CD14-positive monocyte (primary cell): ENCODE data around the gene TGM2. TPM values are rescaled to one million over a fixed set of nuclear protein-coding genes. Genes with fewer than 3 reads are reported as not detected.

Source experiments
- DNase-seq, 3 donors: peaks; one replicate each; pipeline ENCODE4 v3.0.0-alpha.2; 2011 to 2022
- H2AFZ ChIP-seq: 2 replicates; pipeline ENCODE4 v1.6.0; 2012; ENCODE audit warnings: mild to moderate bottlenecking, low read depth, low read length, inconsistent platforms; ENCODE audit not compliant: insufficient read depth, poor library complexity, severe bottlenecking
- H3K27ac ChIP-seq, 2 donors: 1 replicate in 1 of 2; 2 replicates in 1 of 2; pipeline ENCODE4 v1.5.1; 2012 to 2013; ENCODE audit warnings: low read length in 2 of 2, control low read depth in 1 of 2, inconsistent platforms in 1 of 2, low read depth in 1 of 2, mild to moderate bottlenecking in 1 of 2
- H3K27me3 ChIP-seq, 2 donors: one replicate each; pipeline versions ENCODE4 v1.6.0 to v1.6.1; 2011 to 2013; ENCODE audit warnings: low read length in 2 of 2; ENCODE audit not compliant: control insufficient read depth in 2 of 2, insufficient read depth in 2 of 2
- H3K36me3 ChIP-seq, 2 donors: replicated peaks in 1 of 2; 1 replicate in 1 of 2; 2 replicates in 1 of 2; pipeline versions ENCODE4 v1.5.1 to v1.6.1; 2012 to 2013; ENCODE audit warnings: low read length in 2 of 2, control low read depth in 1 of 2, inconsistent platforms in 1 of 2, mild to moderate bottlenecking in 1 of 2; ENCODE audit not compliant: insufficient read depth in 2 of 2, control insufficient read depth in 1 of 2
- H3K4me1 ChIP-seq, 2 donors: 1 replicate in 1 of 2; 2 replicates in 1 of 2; pipeline versions ENCODE4 v1.5.1 to v1.6.1; 2012 to 2013; ENCODE audit warnings: low read length in 2 of 2, control low read depth in 1 of 2, inconsistent platforms in 1 of 2, mild to moderate bottlenecking in 1 of 2, moderate library complexity in 1 of 2; ENCODE audit not compliant: insufficient read depth in 2 of 2, control insufficient read depth in 1 of 2
- H3K4me2 ChIP-seq: replicated peaks from 2 replicates; pipeline ENCODE3; 2012; ENCODE audit warnings: low read length, moderate library complexity, mild to moderate bottlenecking; ENCODE audit not compliant: poor library complexity, severe bottlenecking; ENCODE audit errors: extremely low read depth
- H3K4me3 ChIP-seq, 3 experiments: fragments of 200-600 bp in 1 of 3; sonication (generic) in 1 of 3; replicated peaks in 1 of 3; 1 replicate in 2 of 3; 2 replicates in 1 of 3; pipeline ENCODE4 v1.5.1; 2011 to 2013; ENCODE audit warnings: low read length in 3 of 3, mild to moderate bottlenecking in 3 of 3, control low read depth in 2 of 3, low read depth in 2 of 3, inconsistent platforms in 1 of 3, moderate library complexity in 1 of 3
- H3K79me2 ChIP-seq: 2 replicates; pipeline ENCODE4 v1.6.0; 2012; ENCODE audit warnings: mild to moderate bottlenecking, control low read depth, inconsistent platforms, low read length, moderate library complexity; ENCODE audit not compliant: insufficient read depth
- H3K9ac ChIP-seq: 2 replicates; pipeline ENCODE4 v1.6.0; 2017; ENCODE audit warnings: low read length, mild to moderate bottlenecking; ENCODE audit not compliant: insufficient read depth, poor library complexity, severe bottlenecking
- H3K9me3 ChIP-seq, 2 donors: replicated peaks in 1 of 2; 1 replicate in 1 of 2; 2 replicates in 1 of 2; pipeline versions ENCODE4 v1.5.1 to v1.6.1; 2012 to 2013; ENCODE audit warnings: low read length in 2 of 2, control low read depth in 1 of 2; ENCODE audit not compliant: control insufficient read depth in 1 of 2, insufficient read depth in 1 of 2
- H4K20me1 ChIP-seq: 2 replicates; pipeline ENCODE4 v1.6.0; 2012; ENCODE audit warnings: mild to moderate bottlenecking, low read length, control low read depth, moderate library complexity; ENCODE audit not compliant: insufficient read depth
- H3K27ac Mint-ChIP-seq, 7 donors: one replicate each; pipeline ENCODE4 v1.8.0; 2020; ENCODE audit warnings: mild to moderate bottlenecking in 7 of 7, mixed read lengths in 7 of 7, moderate library complexity in 6 of 7, inconsistent platforms in 2 of 7
- H3K27me3 Mint-ChIP-seq, 3 donors: one replicate each; pipeline ENCODE4 v1.8.0; 2021 to 2022; ENCODE audit warnings: low read depth in 3 of 3, mild to moderate bottlenecking in 3 of 3, mixed read lengths in 3 of 3, moderate library complexity in 3 of 3, inconsistent platforms in 1 of 3
- H3K36me3 Mint-ChIP-seq, 2 donors: one replicate each; pipeline ENCODE4 v1.8.0; 2020; ENCODE audit warnings: mixed read lengths in 2 of 2, inconsistent platforms in 1 of 2, mild to moderate bottlenecking in 1 of 2
- H3K4me1 Mint-ChIP-seq: one replicate; pipeline ENCODE4 v1.8.0; 2020; ENCODE audit warnings: mild to moderate bottlenecking, mixed read lengths
- H3K4me3 Mint-ChIP-seq, 2 donors: one replicate each; pipeline ENCODE4 v1.8.0; 2020; ENCODE audit warnings: mild to moderate bottlenecking in 2 of 2, mixed read lengths in 2 of 2, moderate library complexity in 1 of 2
- H3K9me3 Mint-ChIP-seq, 7 donors: one replicate each; pipeline ENCODE4 v1.8.0; 2020 to 2022; ENCODE audit warnings: mixed read lengths in 7 of 7, mild to moderate bottlenecking in 6 of 7, moderate library complexity in 6 of 7, inconsistent platforms in 2 of 7
- WGBS: methylation state at CpG from one replicate; pipeline ENCODE4 v1.1.5; 2013; ENCODE audit warnings: missing lambda C conversion rate; ENCODE audit not compliant: insufficient coverage; 5-methylcytosine and 5-hydroxymethylcytosine counted together
- intact Hi-C, 2 donors: fragments of 100-400 bp; cut with micrococcal nuclease; formaldehyde crosslinking; loops; one replicate each; pipeline versions ENCODE4 v1.15.0 to v1.15.1; 2023
- polyA plus RNA-seq, 3 donors: library from polyadenylated mRNA; depleted of rRNA in 1 of 3; unstranded in 2 of 3; stranded (reverse) in 1 of 3; fragments of 300-500 nt in 2 of 3; fragments of >200 nt in 1 of 3; fragmentation: Illumina TruSeq in 2 of 3; gene quantifications; 1 replicate in 2 of 3; 2 replicates in 1 of 3; pipeline ENCODE4 v1.2.3, GENCODE V29; 2012 to 2021
- TF ChIP-seq, protein P1 (sequence below): fragments of 200-600 bp; IDR thresholded peaks from one replicate; pipeline ENCODE4 v1.8.0; 2022; ENCODE audit warnings: antibody characterized with exemption, mild to moderate bottlenecking

The TGM2 gene
- polyA plus RNA-seq, 3 donors = 0.47 to 1.7 (median 1.6) TPM

DNA sequence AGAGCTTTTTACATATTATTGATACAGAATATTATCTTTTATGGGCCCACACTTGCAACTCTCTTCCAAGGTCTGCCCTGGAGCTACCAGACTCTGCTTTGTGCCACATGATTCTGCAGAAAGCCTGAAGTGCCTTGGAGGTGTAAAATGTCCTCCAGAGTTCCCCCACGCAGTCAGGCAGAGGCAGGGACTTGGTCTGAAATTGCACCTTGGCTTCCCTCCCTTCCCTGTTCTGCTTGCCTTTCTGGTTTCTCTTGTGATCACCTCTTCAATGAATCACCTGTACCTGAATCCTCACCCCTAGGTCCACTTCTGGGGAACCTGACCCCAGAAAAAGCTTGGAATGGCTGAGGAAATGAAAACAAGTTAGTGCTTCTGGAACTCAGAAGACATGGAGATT is 43.0 kb upstream of the TGM2 start:
- H3K4me2 ChIP-seq = no peak overlapping the region
- H3K4me3 ChIP-seq = no peak overlapping the region
- H3K27ac ChIP-seq = no peak overlapping the region
- Mint-ChIP-seq H3K4me3 (no peak overlapping the region), H3K9me3 (peaks cover 0 to 2% (median 0%) of the 10 kb centered on the region in 7 donors), H3K27me3 (peaks cover 1 to 2% (median 1%) of the 10 kb centered on the region in 3 donors), H3K36me3 (no peaks in the 10 kb centered on the region), H3K27ac (peak overlapping the region in 1 of 7 donors; percentile 50), H3K4me1 (peaks cover 42% of the 10 kb centered on the region)
- no peaks in the 10 kb centered on the region for H3K36me3 ChIP-seq
- TF ChIP-seq, protein P1, sequence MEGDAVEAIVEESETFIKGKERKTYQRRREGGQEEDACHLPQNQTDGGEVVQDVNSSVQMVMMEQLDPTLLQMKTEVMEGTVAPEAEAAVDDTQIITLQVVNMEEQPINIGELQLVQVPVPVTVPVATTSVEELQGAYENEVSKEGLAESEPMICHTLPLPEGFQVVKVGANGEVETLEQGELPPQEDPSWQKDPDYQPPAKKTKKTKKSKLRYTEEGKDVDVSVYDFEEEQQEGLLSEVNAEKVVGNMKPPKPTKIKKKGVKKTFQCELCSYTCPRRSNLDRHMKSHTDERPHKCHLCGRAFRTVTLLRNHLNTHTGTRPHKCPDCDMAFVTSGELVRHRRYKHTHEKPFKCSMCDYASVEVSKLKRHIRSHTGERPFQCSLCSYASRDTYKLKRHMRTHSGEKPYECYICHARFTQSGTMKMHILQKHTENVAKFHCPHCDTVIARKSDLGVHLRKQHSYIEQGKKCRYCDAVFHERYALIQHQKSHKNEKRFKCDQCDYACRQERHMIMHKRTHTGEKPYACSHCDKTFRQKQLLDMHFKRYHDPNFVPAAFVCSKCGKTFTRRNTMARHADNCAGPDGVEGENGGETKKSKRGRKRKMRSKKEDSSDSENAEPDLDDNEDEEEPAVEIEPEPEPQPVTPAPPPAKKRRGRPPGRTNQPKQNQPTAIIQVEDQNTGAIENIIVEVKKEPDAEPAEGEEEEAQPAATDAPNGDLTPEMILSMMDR = no peak
- 100% methylated on average over 1 of the region's 1 CpG for WGBS
- H3K79me2 ChIP-seq = no peaks in the 10 kb centered on the region
- peaks cover 23 to 31% of the 10 kb centered on the region in 2 donors for H3K4me1 ChIP-seq
- no peak for DNase-seq
- H3K27me3 ChIP-seq = no peaks in the 10 kb centered on the region
- no peak overlapping the region for H2AFZ ChIP-seq
- H3K9ac ChIP-seq = no peak overlapping the region
- intact Hi-C loops = no loop called here
- no peaks in the 10 kb centered on the region for H4K20me1 ChIP-seq
- H3K9me3 ChIP-seq = no peaks in the 10 kb centered on the region

DNA sequence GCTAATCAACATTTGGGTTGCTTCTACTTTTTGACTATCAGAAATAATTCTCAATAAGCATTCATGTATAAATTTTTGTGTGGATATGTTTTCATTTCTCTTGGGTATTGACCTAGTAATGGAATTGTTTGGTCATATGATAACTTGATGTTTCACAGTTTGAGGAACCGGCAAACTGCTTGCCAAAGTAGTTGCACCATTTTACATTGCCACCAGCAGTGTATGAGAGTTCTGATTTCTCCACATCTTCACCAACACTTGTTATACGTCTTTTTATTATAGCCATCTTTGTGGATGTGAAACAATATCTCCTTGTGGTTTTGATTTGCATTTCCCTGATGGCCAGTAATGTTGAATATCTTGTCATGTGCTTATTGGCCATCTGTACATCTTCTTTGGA is 42.6 kb upstream of the TGM2 start:
- Histone ChIP-seq H2AFZ (no peak overlapping the region), H3K4me1 (peaks cover 23 to 31% of the 10 kb centered on the region in 2 donors), H3K4me3 (no peak overlapping the region), H3K27ac (no peak overlapping the region), H3K4me2 (no peak overlapping the region), H4K20me1 (no peaks in the 10 kb centered on the region), H3K79me2 (no peaks in the 10 kb centered on the region), H3K9ac (no peak overlapping the region), H3K36me3 (no peaks in the 10 kb centered on the region), H3K9me3 (no peaks in the 10 kb centered on the region), H3K27me3 (no peaks in the 10 kb centered on the region)
- intact Hi-C loops = no loop called here
- Mint-ChIP-seq H3K4me1 (peaks cover 44% of the 10 kb centered on the region), H3K36me3 (no peaks in the 10 kb centered on the region), H3K9me3 (peaks cover 0 to 3% (median 0%) of the 10 kb centered on the region in 7 donors), H3K4me3 (no peak overlapping the region), H3K27ac (no peak overlapping the region), H3K27me3 (peaks cover 1 to 2% (median 2%) of the 10 kb centered on the region in 3 donors)
- DNase-seq = no peak
- WGBS = no CpG with 5 or more reads among the region's 2 CpGs
- TF ChIP-seq, protein P1 = no peak
